HepG2 (cell line): ENCODE results near the gene CBLC. TPM values are rescaled to one million over a fixed set of nuclear protein-coding genes. Genes with fewer than 3 reads are reported as not detected.

ENCODE experiments used
- HIVEP1 ChIP-seq: sonication (generic); formaldehyde crosslinking; IDR thresholded peaks from 2 replicates; pipeline ENCODE4 v1.4.0; 2020; ENCODE audit warnings: mild to moderate bottlenecking, missing genetic modification reagents
- MED13 ChIP-seq: sonication (generic); formaldehyde crosslinking; IDR thresholded peaks from 2 replicates; pipeline ENCODE4 v1.5.0; 2020; ENCODE audit warnings: missing genetic modification reagents
- MTA1 ChIP-seq: sonication (generic); formaldehyde crosslinking; IDR thresholded peaks from 2 replicates; pipeline ENCODE4 v1.4.0; 2020; ENCODE audit warnings: missing genetic modification reagents, mild to moderate bottlenecking, borderline replicate concordance
- MYNN ChIP-seq: sonication (generic); formaldehyde crosslinking; IDR thresholded peaks from 2 replicates; pipeline ENCODE4 v1.4.0; 2020; ENCODE audit warnings: mild to moderate bottlenecking, low read depth, missing genetic modification reagents
- SIN3A ChIP-seq: IDR thresholded peaks from 2 replicates; pipeline ENCODE4 v1.6.1; 2011; ENCODE audit warnings: low read depth, mild to moderate bottlenecking, control low read depth, low read length, borderline replicate concordance
- TBX3 ChIP-seq: fragments of 450-650 bp; IDR thresholded peaks from 2 replicates; pipeline ENCODE4 v1.6.1; 2017; ENCODE audit warnings: antibody characterized with exemption, mild to moderate bottlenecking, inconsistent platforms, borderline replicate concordance
- ZFP36L2 ChIP-seq: sonication (generic); formaldehyde crosslinking; IDR thresholded peaks from 2 replicates; pipeline ENCODE4 v1.4.0; 2020; ENCODE audit warnings: missing genetic modification reagents
- ZFP37 ChIP-seq: sonication (generic); formaldehyde crosslinking; IDR thresholded peaks from 2 replicates; pipeline ENCODE4 v1.4.0; 2020; ENCODE audit warnings: missing genetic modification reagents, borderline replicate concordance
- ZKSCAN1 ChIP-seq: fragments of 150-350 bp; IDR thresholded peaks from 2 replicates; pipeline ENCODE4 v1.6.1; 2014; ENCODE audit warnings: low read length
- ZNF10 ChIP-seq: sonication (generic); formaldehyde crosslinking; IDR thresholded peaks from 2 replicates; pipeline ENCODE4 v1.4.0; 2020; ENCODE audit warnings: mild to moderate bottlenecking, low read depth, missing genetic modification reagents, borderline replicate concordance
- ZNF343 ChIP-seq: sonication (generic); formaldehyde crosslinking; IDR thresholded peaks from 2 replicates; pipeline ENCODE4 v1.4.0; 2020; ENCODE audit warnings: mild to moderate bottlenecking, missing genetic modification reagents
- ZNF367 ChIP-seq: sonication (generic); formaldehyde crosslinking; IDR thresholded peaks from 2 replicates; pipeline ENCODE4 v1.4.0; 2020; ENCODE audit warnings: missing genetic modification reagents, borderline replicate concordance
- ZNF382 ChIP-seq: sonication (generic); formaldehyde crosslinking; IDR thresholded peaks from 2 replicates; pipeline ENCODE4 v1.5.0; 2020; ENCODE audit warnings: missing genetic modification reagents, mild to moderate bottlenecking, borderline replicate concordance
- ZNF432 ChIP-seq: sonication (generic); formaldehyde crosslinking; IDR thresholded peaks from 2 replicates; pipeline ENCODE4 v1.5.0; 2020; ENCODE audit warnings: missing genetic modification reagents, mild to moderate bottlenecking, borderline replicate concordance
- ZNF782 ChIP-seq: sonication (generic); formaldehyde crosslinking; IDR thresholded peaks from 2 replicates; pipeline ENCODE4 v1.4.0; 2020; ENCODE audit warnings: missing genetic modification reagents, mild to moderate bottlenecking, borderline replicate concordance
- polyA plus RNA-seq, 8 experiments: library from polyadenylated mRNA; depleted of rRNA in 3 of 8; stranded (reverse) in 7 of 8; unstranded in 1 of 8; fragments of >200 nt; fragmentation: Illumina TruSeq in 4 of 8; extraction: Trizol in 4 of 8; gene quantifications; 2 replicates each; pipeline versions ENCODE4 v1.2.1 to v1.2.3, GENCODE V29; 2011 to 2016; ENCODE audit warnings: low read depth in 4 of 8, missing spikeins in 1 of 8, mixed read lengths in 1 of 8; ENCODE audit not compliant: insufficient read depth in 1 of 8
- total RNA-seq, 5 experiments: library from RNA; depleted of rRNA; stranded (reverse); fragments of >200 nt; fragmentation: Illumina TruSeq; extraction: Trizol; gene quantifications; 2 replicates each; pipeline ENCODE4 v1.2.3, GENCODE V29; 2016; ENCODE audit warnings: low read depth in 1 of 5
- TF ChIP-seq, protein P1 (sequence below): sonication (generic); formaldehyde crosslinking; IDR thresholded peaks from 2 replicates; pipeline ENCODE4 v1.8.0; 2022; ENCODE audit warnings: missing genetic modification reagents, low read depth, mild to moderate bottlenecking, borderline replicate concordance
- TF ChIP-seq, protein P2 (sequence below): IDR thresholded peaks from 2 replicates; pipeline ENCODE4 v1.6.1; 2012; ENCODE audit warnings: low read length, improper control_type of control experiment
- TF ChIP-seq, protein P3 (sequence below): sonication (generic); formaldehyde crosslinking; conservative IDR thresholded peaks from 2 replicates; pipeline ENCODE4 v1.4.0; 2020; ENCODE audit warnings: missing genetic modification reagents
- TF ChIP-seq, protein P4 (sequence below): IDR thresholded peaks from 2 replicates; pipeline ENCODE4 v1.6.1; 2016; ENCODE audit warnings: missing compliant biosample characterization, missing genetic modification reagents, borderline replicate concordance
- TF ChIP-seq, protein P5 (sequence below): sonication (generic); formaldehyde crosslinking; IDR thresholded peaks from 2 replicates; pipeline ENCODE4 v1.5.0; 2020; ENCODE audit warnings: missing genetic modification reagents

The CBLC gene
- total and polyA plus RNA-seq, 2 of the 13 experiments (the other 11 are each of a cell fraction or from before 2014, with no cell fraction given), result 1.8 to 2.6 TPM

DNA sequence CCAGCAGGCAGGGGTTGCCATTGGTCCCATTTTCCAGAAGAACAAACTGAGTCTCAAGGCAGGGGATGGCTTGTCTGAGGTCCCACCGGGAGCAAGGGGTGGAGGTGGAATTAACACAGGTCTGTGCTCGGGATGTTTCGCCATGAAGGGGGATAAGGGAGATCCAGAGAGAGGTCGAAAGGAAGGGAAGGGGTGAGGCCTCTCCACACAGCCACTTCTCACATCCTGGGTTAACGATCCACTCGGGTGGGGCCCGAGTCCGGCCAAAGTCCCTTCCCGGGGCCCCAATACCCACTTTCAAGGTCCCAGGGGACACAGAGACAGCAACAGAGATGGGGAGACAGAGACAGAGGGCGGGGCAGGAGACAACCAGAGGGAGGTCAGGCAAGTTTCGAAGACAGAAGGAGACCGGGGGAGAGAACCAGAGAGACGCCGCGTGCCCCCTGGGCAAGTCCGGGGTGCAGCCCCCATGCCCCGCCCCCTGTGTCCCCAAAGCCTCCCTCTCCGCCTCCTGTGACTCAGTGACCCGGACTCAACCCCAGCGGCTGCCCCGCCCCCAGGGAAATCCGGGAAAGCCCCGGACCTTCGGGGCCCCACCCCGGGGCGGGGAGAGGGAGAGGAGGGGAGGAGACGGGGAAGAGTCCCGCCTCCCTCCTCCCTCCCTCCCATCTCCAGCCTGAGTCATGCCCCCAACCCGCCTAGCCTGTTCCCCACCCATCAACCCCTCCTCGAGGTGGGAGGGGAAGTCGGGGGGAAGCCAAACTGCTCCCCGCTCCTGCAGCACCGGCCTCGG lies 30.5 kb upstream of the CBLC start (continued):
- TF ChIP-seq MTA1 (CRISPR knock-in tag), result peak; percentile 66; the same call in 1 of the 2 replicates
- TF ChIP-seq, protein P1, sequence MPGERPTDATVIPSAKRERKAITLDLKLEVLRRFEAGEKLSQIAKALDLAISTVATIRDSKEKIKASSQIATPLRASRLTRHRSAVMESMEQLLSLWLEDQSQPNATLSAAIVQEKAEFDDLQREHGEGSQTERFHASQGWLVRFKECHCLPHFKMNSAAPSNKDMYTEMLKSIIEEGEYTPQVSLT, result no peak
- no peak for TF ChIP-seq ZNF782 (CRISPR knock-in tag)
- no peak for TF ChIP-seq ZNF10 (CRISPR knock-in tag)
- 0 out of 2 replicates have a peak, but pooled peaks have one; percentile 29 for TF ChIP-seq SIN3A
- no peak for TF ChIP-seq ZFP37 (CRISPR knock-in tag)
- no peak for TF ChIP-seq ZNF432
- TF ChIP-seq, protein P2, sequence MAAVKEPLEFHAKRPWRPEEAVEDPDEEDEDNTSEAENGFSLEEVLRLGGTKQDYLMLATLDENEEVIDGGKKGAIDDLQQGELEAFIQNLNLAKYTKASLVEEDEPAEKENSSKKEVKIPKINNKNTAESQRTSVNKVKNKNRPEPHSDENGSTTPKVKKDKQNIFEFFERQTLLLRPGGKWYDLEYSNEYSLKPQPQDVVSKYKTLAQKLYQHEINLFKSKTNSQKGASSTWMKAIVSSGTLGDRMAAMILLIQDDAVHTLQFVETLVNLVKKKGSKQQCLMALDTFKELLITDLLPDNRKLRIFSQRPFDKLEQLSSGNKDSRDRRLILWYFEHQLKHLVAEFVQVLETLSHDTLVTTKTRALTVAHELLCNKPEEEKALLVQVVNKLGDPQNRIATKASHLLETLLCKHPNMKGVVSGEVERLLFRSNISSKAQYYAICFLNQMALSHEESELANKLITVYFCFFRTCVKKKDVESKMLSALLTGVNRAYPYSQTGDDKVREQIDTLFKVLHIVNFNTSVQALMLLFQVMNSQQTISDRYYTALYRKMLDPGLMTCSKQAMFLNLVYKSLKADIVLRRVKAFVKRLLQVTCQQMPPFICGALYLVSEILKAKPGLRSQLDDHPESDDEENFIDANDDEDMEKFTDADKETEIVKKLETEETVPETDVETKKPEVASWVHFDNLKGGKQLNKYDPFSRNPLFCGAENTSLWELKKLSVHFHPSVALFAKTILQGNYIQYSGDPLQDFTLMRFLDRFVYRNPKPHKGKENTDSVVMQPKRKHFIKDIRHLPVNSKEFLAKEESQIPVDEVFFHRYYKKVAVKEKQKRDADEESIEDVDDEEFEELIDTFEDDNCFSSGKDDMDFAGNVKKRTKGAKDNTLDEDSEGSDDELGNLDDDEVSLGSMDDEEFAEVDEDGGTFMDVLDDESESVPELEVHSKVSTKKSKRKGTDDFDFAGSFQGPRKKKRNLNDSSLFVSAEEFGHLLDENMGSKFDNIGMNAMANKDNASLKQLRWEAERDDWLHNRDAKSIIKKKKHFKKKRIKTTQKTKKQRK, result no peak
- TF ChIP-seq TBX3, result peak; percentile 9; the same call in 1 of the 2 replicates
- no peak for TF ChIP-seq ZFP36L2 (CRISPR knock-in tag)
- TF ChIP-seq MED13 (CRISPR knock-in tag), result 0 out of 2 replicates have a peak, but pooled peaks have one; percentile 16
- TF ChIP-seq, protein P3, sequence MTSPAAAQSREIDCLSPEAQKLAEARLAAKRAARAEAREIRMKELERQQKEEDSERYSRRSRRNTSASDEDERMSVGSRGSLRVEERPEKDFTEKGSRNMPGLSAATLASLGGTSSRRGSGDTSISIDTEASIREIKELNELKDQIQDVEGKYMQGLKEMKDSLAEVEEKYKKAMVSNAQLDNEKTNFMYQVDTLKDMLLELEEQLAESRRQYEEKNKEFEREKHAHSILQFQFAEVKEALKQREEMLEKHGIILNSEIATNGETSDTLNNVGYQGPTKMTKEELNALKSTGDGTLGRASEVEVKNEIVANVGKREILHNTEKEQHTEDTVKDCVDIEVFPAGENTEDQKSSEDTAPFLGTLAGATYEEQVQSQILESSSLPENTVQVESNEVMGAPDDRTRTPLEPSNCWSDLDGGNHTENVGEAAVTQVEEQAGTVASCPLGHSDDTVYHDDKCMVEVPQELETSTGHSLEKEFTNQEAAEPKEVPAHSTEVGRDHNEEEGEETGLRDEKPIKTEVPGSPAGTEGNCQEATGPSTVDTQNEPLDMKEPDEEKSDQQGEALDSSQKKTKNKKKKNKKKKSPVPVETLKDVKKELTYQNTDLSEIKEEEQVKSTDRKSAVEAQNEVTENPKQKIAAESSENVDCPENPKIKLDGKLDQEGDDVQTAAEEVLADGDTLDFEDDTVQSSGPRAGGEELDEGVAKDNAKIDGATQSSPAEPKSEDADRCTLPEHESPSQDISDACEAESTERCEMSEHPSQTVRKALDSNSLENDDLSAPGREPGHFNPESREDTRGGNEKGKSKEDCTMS, result no peak
- no peak for TF ChIP-seq ZNF382
- TF ChIP-seq, protein P4, sequence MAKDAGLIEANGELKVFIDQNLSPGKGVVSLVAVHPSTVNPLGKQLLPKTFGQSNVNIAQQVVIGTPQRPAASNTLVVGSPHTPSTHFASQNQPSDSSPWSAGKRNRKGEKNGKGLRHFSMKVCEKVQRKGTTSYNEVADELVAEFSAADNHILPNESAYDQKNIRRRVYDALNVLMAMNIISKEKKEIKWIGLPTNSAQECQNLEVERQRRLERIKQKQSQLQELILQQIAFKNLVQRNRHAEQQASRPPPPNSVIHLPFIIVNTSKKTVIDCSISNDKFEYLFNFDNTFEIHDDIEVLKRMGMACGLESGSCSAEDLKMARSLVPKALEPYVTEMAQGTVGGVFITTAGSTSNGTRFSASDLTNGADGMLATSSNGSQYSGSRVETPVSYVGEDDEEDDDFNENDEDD, result peak; percentile 21; the same call in 1 of the 2 replicates
- peak; percentile 99 for TF ChIP-seq HIVEP1 (CRISPR knock-in tag)
- TF ChIP-seq MYNN, result no peak
- no peak for TF ChIP-seq ZKSCAN1
- TF ChIP-seq, protein P5, sequence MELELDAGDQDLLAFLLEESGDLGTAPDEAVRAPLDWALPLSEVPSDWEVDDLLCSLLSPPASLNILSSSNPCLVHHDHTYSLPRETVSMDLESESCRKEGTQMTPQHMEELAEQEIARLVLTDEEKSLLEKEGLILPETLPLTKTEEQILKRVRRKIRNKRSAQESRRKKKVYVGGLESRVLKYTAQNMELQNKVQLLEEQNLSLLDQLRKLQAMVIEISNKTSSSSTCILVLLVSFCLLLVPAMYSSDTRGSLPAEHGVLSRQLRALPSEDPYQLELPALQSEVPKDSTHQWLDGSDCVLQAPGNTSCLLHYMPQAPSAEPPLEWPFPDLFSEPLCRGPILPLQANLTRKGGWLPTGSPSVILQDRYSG, result no peak
- 0 out of 2 replicates have a peak, but pooled peaks have one; percentile 14 for TF ChIP-seq ZNF343 (CRISPR knock-in tag)
- no peak for TF ChIP-seq ZNF367 (CRISPR knock-in tag)
